ENCODE results near the gene SLC22A16.

Gene SLC22A16

GRCh38 chr6:110385458-110385863, 91.0 kb downstream of the SLC22A16 start:
- no peaks in the 10 kb centered on the region for H3K9me2 ChIP-seq (replicated peaks; ENCODE audit: insufficient read depth, low read length)
- TF ChIP-seq CTCF (IDR thresholded peaks at IDR 0.05; ENCODE audit: insufficient read depth, low read length, poor library complexity, severe bottlenecking) (no peak), EZH2phosphoT487 (conservative IDR thresholded peaks at IDR 0.05; ENCODE audit: low read length) (no peak)
- no peaks in the 10 kb centered on the region for H3K79me2 ChIP-seq (ENCODE audit: insufficient read depth, low read length)
- H3K4me3 ChIP-seq (ENCODE audit: insufficient read depth, low read length, poor library complexity, severe bottlenecking), result no peak overlapping the region
- no peak overlapping the region for H3K27ac ChIP-seq (ENCODE audit: low read depth, low read length)
- H2AFZ ChIP-seq (ENCODE audit: low read depth, low read length, severe bottlenecking), result no peak overlapping the region
- no peak overlapping the region for H3K4me2 ChIP-seq (ENCODE audit: low read depth, low read length, poor library complexity, severe bottlenecking)
- no peaks in the 10 kb centered on the region for H3K36me3 ChIP-seq (ENCODE audit: low read length)
- no peaks in the 10 kb centered on the region for H3F3A ChIP-seq (ENCODE audit: insufficient read depth)
- H3K9me3 ChIP-seq (ENCODE audit: insufficient read depth, low read length), result no peaks in the 10 kb centered on the region
- no peaks in the 10 kb centered on the region for H4K20me1 ChIP-seq (ENCODE audit: low read depth, low read length)
- no peak overlapping the region for H3K9ac ChIP-seq (ENCODE audit: low read length)
- no peaks in the 10 kb centered on the region for H3K27me3 ChIP-seq (ENCODE audit: low read length)

- Histone ChIP-seq H2AFZ (ENCODE audit: low read depth, low read length, severe bottlenecking) (no peak overlapping the region), H3K4me2 (ENCODE audit: low read depth, low read length, poor library complexity, severe bottlenecking) (no peak overlapping the region)
Observed at GRCh38 chr6:110378552-110378951, 97.9 kb downstream of the SLC22A16 start.

More at GRCh38 chr6:110378552-110378951, 97.9 kb downstream of the SLC22A16 start:
- Histone ChIP-seq H3K4me3 (ENCODE audit: insufficient read depth, low read length, poor library complexity, severe bottlenecking) (no peak overlapping the region), H3K9me3 (ENCODE audit: insufficient read depth, low read length) (no peaks in the 10 kb centered on the region), H3K9me2 (replicated peaks; ENCODE audit: insufficient read depth, low read length) (no peaks in the 10 kb centered on the region), H3F3A (ENCODE audit: insufficient read depth) (no peaks in the 10 kb centered on the region), H3K36me3 (ENCODE audit: low read length) (no peaks in the 10 kb centered on the region), H4K20me1 (ENCODE audit: low read depth, low read length) (no peaks in the 10 kb centered on the region), H3K79me2 (ENCODE audit: insufficient read depth, low read length) (no peaks in the 10 kb centered on the region), H3K27ac (ENCODE audit: low read depth, low read length) (no peak overlapping the region), H3K27me3 (ENCODE audit: low read length) (no peaks in the 10 kb centered on the region), H3K9ac (ENCODE audit: low read length) (no peak overlapping the region)
- TF ChIP-seq EZH2phosphoT487 (conservative IDR thresholded peaks at IDR 0.05; ENCODE audit: low read length) (no peak), CTCF (IDR thresholded peaks at IDR 0.05; ENCODE audit: insufficient read depth, low read length, poor library complexity, severe bottlenecking) (no peak)

All from SU-DHL-6 (cell line).